Left colon (tissue), 2 donors: ENCODE measurements around the gene MTMR3. TPM values are rescaled to one million over a fixed set of nuclear protein-coding genes. Genes with fewer than 3 reads are reported as not detected.
A peak's percentile ranks its signal among the peaks of the same experiment; 100 is the strongest.

Experiments
- ATAC-seq: fragments of 200-7000 bp; cut with Tn5 transposase; one replicate; pipeline ENCODE4 v1.9.1; 2020; ENCODE audit warnings: mild to moderate bottlenecking, moderate library complexity
- DNase-seq, 2 donors: peaks; one replicate each; pipeline ENCODE4 v3.0.0-alpha.2; 2020
- intact Hi-C, 2 donors: fragments of 100-400 bp; cut with DNase I in 1 of 2; cut with micrococcal nuclease in 1 of 2; formaldehyde crosslinking; loops; one replicate each; pipeline versions ENCODE4 v1.11.2 to v1.14.0; 2022; cut with DNase I, micrococcal nuclease
- total RNA-seq, 2 donors: library from RNA; stranded (reverse); fragmentation: NEBNext Ultra II Directional; extraction: Animal tissue kit (Norgen Biotek cat#: 25700); gene quantifications; one replicate each; pipeline ENCODE4 v1.2.1, GENCODE V29; 2021
- donor health status: DM: no; HTN: no; CAD: no.
- donor health status: DM: yes; HTN: yes; CAD: no.

MTMR3 gene
- total RNA-seq, 2 donors from 2014 or later: 43.8 to 44.6 TPM

GRCh38 chr22:29907753-29908515, 25.0 kb downstream of the MTMR3 start:
- intact Hi-C loops: no loop called here

DNA sequence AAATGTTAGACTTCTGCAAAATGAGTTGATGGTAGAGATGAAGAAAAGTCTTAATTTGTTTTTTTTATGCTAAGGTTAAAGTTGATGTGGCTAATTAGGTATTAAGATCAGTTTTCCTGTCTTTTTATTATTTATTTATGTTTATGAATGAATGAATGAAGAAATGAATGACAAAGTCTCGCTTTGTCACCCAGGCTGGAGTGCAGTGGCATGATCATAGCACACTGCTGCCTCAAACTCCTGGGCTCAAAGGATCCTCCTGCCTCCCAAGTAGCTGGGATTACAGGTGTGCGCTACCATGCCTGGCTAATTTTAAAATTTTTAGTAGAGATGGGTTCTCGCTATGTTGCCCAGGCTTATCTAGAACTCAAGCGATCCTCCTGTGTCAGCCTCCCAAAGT, 29.2 kb downstream of the MTMR3 start:
- ATAC-seq (no peak), DNase-seq (no peak)
- intact Hi-C loops: no loop called here

More at GRCh38 chr22:29907753-29908515, 25.0 kb downstream of the MTMR3 start:
- DNase-seq (peak; percentile 78 to 91), ATAC-seq (peak; percentile 96)

DNA sequence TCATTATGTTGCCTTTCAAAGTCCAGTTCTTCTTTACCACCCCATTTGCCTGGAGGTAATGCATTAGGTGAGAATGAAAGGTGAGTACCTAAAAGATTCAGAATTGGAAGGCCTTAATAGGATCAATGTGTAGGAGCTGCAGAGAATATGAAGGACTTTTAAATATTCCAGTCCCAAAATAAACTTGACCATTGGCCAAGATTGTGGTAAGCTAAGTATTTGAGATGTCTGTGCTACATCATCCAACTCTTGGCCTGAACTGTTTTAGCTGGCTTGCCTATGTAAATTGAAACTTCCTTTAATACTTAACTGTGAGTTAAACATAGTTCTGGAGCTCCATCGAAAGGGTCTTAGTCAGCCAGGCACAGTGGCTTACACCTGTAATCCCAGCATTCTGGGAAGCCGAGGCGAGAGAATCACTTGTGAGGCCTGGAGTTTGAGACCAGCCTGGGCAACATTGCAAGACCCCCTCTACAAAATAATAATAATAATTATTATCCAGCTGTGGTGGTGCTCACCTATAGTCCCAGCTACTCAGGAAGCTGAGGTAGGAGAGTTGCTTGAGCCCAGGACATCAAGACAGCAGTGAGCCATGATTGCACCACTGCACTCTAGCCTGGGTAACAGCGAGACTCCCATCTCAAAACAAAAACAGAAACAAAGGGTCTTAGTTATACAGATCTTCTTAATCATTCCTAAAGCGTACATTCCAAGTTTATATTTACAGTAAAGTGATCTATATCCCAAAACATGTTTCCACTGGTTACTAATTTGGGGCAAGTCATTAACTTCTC, 29.8 kb downstream of the MTMR3 start:
- DNase-seq (no peak), ATAC-seq (no peak)
- intact Hi-C loops: no loop called here

- no peak for ATAC-seq
- intact Hi-C loops: no loop called here
- no peak for DNase-seq
These were observed 31.2 kb downstream of the MTMR3 start for GRCh38 chr22:29914165-29914564.

DNA sequence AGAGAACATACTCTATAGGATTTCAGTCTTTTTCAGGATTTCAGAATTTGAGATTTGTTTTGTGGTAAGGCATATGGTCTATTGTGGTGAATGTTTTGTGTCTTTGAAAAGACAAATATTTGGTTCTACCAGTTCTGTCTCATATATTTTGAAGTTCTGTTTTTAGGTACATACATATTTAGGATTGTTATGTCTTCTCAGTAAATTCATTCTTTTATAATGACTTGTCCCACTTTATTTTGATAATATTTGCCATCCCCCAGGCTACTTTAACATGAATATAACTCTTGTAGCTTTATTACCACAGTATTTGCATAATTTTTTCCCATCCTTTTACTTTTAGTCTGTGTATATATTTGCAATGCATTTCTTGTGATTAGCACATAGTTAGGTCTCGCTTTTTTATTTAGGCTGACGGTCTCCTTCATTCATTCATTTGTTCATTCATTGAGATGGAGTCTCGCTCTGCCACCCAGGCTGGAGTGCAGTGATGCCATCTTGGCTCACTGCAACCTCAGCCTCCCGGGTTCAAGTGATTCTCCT, 32.1 kb downstream of the MTMR3 start:
- intact Hi-C loops: no loop called here
- DNase-seq: no peak

DNA sequence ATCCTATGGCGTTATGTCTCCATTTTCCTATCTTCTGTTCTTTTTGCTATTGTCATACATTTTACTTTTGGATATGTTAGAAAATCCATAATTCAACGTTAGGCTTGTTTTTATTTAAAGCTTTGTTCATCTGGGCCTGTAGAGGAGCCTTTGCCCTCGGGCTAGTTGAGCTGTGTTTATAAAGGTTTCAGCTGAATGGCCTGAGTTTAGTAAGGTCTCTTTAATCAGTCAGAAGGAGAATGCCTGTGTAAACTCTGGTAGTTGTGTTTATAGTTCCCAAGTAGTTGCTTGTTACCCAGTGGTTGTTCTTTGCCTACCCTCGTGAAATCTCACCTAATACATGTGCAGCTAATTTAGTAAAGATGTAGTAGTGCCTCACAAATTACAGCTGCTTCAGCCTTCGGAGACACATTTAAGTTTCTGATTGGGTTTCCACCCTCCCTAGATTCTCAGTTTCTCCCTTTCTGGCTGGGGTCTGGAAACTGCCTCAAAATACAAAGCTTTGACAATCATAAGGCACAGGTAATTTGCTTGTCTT, 33.1 kb downstream of the MTMR3 start:
- ATAC-seq (no peak), DNase-seq (no peak)
- intact Hi-C loops: no loop called here

More for the DNA sequence above, 32.1 kb downstream of the MTMR3 start:
- ATAC-seq: no peak

DNA sequence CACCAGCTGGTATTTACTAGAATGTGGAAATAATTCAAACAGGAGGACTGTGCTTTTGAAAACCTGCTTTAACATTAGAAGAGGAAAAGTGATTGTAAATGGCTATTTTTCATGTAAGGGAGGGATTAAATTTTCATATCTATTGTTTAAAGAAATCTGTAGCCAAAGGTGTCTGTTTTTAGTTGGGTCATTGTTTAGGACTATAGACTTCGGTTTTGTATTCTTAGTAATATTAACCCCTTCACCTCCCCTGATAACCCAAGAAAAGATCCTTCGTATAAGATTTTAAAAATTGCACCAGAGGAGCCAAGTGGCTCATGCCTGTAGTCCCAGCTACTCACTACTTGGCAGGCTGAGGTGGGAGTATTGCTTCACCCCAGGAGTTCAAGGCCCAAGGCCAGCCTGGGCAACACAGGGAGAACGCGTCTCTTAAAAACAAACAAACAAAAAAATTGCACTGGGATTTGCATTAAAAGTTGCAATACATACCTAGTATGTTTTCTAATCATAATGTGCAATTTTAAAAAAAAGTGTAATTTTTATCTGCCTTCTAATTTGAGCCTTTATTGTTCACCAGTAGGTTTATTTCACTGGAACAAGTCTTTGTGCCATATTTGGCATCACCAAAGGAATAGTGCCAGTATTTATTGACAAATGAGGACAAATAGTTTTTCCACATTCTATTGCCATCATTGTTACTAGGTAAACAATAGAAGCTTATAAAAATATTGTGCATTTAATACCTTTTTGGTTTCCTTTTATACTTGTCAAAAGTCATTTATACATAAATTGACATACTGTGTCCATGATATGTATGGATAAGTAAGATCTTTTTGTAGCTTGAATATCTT, 34.3 kb downstream of the MTMR3 start:
- no peak for ATAC-seq
- intact Hi-C loops: no loop called here
- no peak for DNase-seq

DNA sequence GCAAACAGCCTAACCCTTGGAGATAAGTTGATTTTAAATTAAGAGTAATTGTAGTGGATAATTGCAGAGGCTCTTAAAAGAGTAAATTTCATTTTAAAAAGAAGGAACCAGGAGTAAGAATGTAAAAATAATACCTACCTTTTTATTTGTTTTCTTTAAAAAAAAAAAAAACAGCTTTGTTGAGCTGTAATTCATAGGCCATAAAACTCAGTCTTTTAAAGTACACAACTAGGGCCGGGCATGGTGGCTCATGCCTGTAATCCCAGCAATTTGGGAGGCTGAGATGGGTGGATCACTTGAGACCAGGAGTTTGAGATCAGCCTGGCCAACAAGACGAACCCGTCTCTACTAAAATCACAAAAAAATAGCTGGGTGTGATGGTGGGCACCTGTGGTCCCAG, 42.4 kb downstream of the MTMR3 start:
- intact Hi-C loops: no loop called here

DNA sequence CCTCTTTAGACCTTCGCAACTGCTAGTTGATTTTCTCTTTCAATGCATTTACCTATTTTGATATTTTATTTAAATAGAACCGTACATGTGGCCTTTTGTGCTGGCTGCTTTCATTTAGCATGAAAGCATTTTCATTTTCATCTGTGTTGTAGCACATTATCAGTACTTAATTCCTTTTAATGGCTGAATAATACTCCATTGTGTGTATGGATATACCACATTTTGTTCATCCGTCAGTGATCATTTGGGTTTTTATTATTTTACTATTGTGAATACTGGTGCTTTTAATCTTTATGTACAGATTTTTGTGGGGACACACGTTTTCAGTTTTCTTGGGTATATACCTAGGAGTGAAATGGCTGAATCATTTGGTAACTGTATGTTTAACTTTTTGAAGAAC, 43.1 kb downstream of the MTMR3 start:
- no peak for ATAC-seq
- no peak for DNase-seq
- intact Hi-C loops: no loop called here

More for the DNA sequence above, 42.4 kb downstream of the MTMR3 start:
- no peak for DNase-seq
- peak; percentile 72 for ATAC-seq

- DNase-seq: no peak
- intact Hi-C loops: no loop called here
- no peak for ATAC-seq
These were observed 49.2 kb downstream of the MTMR3 start for GRCh38 chr22:29932136-29932535.

DNA sequence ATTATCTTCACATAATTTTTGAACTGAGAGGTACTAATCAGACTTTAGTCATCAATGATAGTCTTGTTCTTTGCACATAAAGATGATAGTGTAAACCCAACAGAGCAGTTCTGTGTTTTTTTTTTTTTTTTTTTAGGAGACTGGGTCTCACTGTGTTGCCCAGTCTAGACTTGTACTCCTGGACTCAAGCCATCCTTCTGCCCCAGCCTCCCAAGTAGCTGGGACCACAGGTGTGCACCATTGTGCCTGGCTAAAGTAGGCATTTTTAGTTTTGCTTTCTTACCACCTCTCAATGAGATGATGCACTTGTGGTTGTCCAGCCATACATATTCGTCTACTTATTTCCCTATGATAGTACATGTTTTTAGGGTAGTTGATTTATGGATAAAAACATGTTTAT, 50.6 kb downstream of the MTMR3 start:
- intact Hi-C loops: no loop called here
- no peak for ATAC-seq
- no peak for DNase-seq

DNA sequence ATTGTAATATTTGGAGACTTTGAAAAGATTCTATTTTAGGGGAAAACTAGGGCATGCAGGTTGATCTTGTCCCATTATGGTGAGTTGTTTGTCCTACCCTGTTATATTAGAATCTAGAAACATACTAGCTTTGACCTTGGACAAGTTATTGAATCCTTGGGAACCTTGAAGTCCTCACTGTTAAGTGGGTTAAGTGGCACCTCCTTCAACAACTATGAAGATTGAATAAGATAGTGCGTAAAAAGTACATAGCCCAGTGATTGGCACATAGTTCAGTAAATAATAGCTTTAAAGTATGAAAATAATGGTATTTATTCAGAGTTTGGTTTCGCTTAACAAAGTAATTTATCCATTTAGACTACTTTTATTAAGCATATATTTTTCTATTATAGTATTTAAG, 51.6 kb downstream of the MTMR3 start:
- ATAC-seq (no peak), DNase-seq (no peak)
- intact Hi-C loops: no loop called here

DNA sequence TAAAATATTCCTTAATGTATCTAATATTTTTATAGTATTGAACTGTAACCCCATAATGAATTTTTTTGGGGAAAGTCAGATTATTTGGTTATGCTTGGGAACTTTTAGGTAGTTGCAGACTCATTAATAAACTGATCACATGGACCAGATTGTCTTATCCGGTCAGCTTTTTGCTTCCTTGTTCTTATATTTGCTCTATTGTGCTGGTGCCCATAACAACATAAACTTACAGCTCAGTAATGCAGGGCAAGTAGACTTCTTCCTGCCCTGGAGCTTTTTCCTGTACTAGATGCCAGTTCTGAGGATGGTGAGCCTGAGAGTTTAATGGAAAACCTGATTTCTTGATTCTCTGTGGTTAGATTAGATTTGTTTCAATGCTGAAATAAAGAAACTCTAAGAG, 53.2 kb downstream of the MTMR3 start:
- peak; percentile 90 for ATAC-seq
- intact Hi-C loops: no loop called here
- DNase-seq: no peak

DNA sequence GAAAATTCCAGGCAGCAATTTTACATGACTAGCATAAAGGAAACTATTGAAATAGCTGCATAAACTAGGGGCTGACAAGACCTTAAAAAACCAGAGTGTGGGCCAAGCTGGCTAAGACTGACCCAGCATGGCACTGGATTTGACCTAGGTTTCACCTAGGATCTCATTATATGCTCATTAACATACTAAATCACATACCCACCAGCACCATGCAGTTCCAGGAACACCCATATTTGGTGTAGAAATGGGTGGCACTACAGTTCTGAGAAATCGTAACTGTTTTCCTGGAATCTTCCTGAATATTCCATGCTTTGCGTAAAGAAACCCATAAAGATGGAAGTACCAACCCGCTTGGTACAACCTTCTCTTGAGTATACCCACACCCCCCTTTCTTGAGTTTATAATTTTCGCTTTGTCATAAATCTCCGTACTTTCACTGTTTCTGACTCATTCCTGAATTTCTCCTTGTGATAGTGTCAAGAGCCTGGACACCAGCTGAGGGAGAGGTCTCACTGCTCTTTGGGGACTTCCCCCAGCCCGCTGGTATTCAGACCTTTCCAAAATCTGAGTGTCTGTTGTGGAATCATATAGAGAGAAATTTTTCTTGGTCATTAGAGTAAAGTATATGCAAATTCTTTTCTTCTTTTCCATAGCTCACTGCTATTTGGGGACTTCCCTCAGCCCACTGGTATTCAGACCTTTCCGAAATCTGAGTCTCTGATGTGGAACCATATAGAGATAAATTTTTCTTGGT, 55.1 kb downstream of the MTMR3 start:
- DNase-seq (no peak), ATAC-seq (no peak)
- intact Hi-C loops: no loop called here

DNA sequence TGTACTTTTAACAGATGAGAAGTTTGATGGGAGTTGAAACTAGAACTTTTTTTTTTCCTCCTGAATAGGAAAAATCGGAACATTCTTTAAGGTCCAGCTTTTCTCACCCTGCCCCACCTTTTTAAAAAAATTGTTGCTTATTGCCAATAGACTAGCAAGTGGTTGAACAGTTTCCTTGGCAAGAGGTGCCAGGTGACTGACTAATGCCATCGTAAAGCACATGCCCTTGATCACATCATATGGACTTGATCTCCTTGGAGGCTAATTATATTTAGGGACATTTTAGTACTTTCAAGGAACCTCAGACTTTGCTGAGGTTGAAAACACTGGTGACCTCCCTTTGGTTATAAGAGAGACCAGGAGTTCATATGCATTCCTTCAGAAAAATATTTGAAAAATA, 57.6 kb downstream of the MTMR3 start:
- ATAC-seq: peak; percentile 59
- no peak for DNase-seq
- intact Hi-C loops: no loop called here

DNA sequence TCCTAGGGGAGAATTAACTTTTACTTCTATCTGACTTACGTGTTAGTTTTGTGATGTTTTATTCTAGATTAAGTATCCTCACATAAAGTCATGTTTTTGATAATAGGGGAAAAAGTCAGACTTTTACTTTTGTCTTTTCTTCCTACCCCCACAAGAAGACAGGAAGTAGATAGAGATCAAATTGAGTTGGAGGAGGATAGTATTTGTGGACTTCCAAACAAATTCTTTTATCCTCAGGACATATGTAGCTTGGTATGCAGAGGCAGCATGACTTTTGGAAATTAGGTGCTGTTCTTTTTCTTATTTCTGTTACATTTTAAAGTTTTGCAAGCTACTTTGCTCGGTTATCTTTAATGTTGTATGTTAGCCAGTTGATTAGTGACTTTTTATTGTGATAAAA, 61.4 kb downstream of the MTMR3 start:
- DNase-seq (no peak), ATAC-seq (no peak)
- intact Hi-C loops: no loop called here

GRCh38 chr22:29945435-29945834, 62.5 kb downstream of the MTMR3 start:
- DNase-seq (no peak), ATAC-seq (peak; percentile 11)
- intact Hi-C loops: no loop called here

GRCh38 chr22:29946220-29946619, 63.2 kb downstream of the MTMR3 start:
- intact Hi-C loops: no loop called here
- ATAC-seq: no peak

More at GRCh38 chr22:29946220-29946619, 63.2 kb downstream of the MTMR3 start:
- no peak for DNase-seq
